Camera-type eye (tissue), 1 donor: ENCODE data around the gene PET117. TPM values are rescaled to one million over a fixed set of nuclear protein-coding genes. Genes with fewer than 3 reads are reported as not detected.

ENCODE experiments used
- total RNA-seq: library from RNA; depleted of rRNA; stranded (reverse); fragments of >200 nt; gene quantifications from one replicate; pipeline ENCODE4 v1.2.3, GENCODE V29; 2014

Gene PET117, protein sequence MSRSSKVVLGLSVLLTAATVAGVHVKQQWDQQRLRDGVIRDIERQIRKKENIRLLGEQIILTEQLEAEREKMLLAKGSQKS
- 21.2 TPM for total RNA-seq

DNA sequence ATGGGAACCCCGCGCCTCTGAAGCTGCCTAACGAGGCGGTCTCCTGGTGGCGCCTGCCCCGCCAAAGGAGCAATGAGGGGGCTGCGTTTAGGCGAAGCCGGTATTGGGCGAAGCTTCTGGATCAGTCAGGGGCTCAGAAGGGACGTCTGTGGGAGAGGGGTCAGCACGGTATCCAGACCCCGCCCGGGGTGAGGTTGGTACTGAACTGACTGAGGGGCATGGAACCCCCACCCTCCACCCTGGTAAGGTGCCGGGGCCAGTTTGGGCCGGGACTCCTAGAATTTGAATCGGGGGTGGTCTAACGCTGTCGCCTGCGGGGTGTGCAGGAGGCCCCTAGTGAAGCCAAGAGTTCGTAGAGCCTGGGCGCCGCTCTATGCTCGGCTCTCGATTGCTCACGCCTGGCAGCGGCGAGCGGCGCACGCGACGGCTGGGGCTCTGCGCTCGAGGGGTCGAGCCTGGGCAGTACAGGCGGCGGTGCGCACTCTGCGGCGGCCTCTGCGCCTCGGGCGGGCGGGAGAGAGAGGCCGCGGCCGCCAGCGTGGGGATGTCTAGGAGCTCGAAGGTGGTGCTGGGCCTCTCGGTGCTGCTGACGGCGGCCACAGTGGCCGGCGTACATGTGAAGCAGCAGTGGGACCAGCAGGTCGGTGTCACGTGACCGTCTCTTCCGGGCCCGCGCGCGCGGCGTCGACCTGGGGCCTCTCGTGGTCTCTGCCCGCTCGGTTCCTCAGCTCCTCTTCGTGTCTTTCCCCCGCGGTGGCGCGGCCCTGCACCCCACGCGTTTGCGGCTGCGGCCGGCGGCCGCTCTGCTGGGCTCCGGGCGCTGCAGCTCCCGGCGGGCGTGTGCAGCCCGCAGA, at the start of gene PET117, which contains the start of gene KAT14:
Gene PET117 (plus strand): TSS at position 452 of the 854 bp plus-strand sequence. CDS start 93 bp downstream, at position 545.
Gene KAT14 (plus strand): TSS at position 452 of the 854 bp plus-strand sequence. CDS start 4,798 bp downstream, outside the sequence.

Other genes with a start within 250 kb of the PET117 start
- gene SNX5, start 169.1 kb upstream of the PET117 start, total RNA-seq, result 110 TPM
- 23.3 TPM for gene MGME1, start 168.8 kb upstream of the PET117 start, total RNA-seq
- gene OVOL2, start 79.9 kb upstream of the PET117 start, total RNA-seq, result 1.1 TPM
- 20.9 TPM for gene KAT14, start within 50 bp of the PET117 start, total RNA-seq
- 38.3 TPM for gene ZNF133, start 150.7 kb downstream of the PET117 start, total RNA-seq